HEK293T (cell line): Measurements from ENCODE around the gene DDIT4.

Source experiments
- ARNT ChIP-seq: fragments of 450-650 bp; IDR thresholded peaks from 2 replicates; pipeline ENCODE4 v1.6.1; 2017; ENCODE audit warnings: mild to moderate bottlenecking
- BHLHE40 ChIP-seq: fragments of 450-650 bp; IDR thresholded peaks from 2 replicates; pipeline ENCODE4 v1.6.1; 2016; ENCODE audit warnings: mild to moderate bottlenecking, moderate library complexity, borderline replicate concordance
- ELF4 ChIP-seq: fragments of 450-650 bp; IDR thresholded peaks from 2 replicates; pipeline ENCODE4 v1.6.1; 2017; ENCODE audit warnings: antibody characterized with exemption
- FOXA1 ChIP-seq: fragments of 450-650 bp; IDR thresholded peaks from 2 replicates; pipeline ENCODE4 v1.6.1; 2016; ENCODE audit warnings: mild to moderate bottlenecking
- FOXM1 ChIP-seq: fragments of 450-650 bp; IDR thresholded peaks from 2 replicates; pipeline ENCODE4 v1.6.1; 2017; ENCODE audit warnings: mild to moderate bottlenecking, borderline replicate concordance
- HDGF ChIP-seq: fragments of 450-650 bp; IDR thresholded peaks from 2 replicates; pipeline ENCODE4 v1.6.1; 2017; ENCODE audit warnings: antibody characterized with exemption, borderline replicate concordance
- L3MBTL2 ChIP-seq: fragments of 450-650 bp; conservative IDR thresholded peaks from 2 replicates; pipeline ENCODE4 v1.6.1; 2016; ENCODE audit warnings: mild to moderate bottlenecking
- NFRKB ChIP-seq: fragments of 450-650 bp; IDR thresholded peaks from 2 replicates; pipeline ENCODE4 v1.6.1; 2016; ENCODE audit warnings: mild to moderate bottlenecking, moderate library complexity
- SP1 ChIP-seq: fragments of 450-650 bp; IDR thresholded peaks from 2 replicates; pipeline ENCODE4 v1.6.1; 2017
- SUZ12 ChIP-seq: fragments of 450-650 bp; IDR thresholded peaks from 2 replicates; pipeline ENCODE4 v1.6.1; 2016; ENCODE audit warnings: mild to moderate bottlenecking
- TARDBP ChIP-seq: fragments of 450-650 bp; IDR thresholded peaks from 2 replicates; pipeline ENCODE4 v1.6.1; 2016
- TF ChIP-seq, protein P1 (sequence below): fragments of 450-650 bp; IDR thresholded peaks from 2 replicates; pipeline ENCODE4 v1.6.1; 2016

DNA sequence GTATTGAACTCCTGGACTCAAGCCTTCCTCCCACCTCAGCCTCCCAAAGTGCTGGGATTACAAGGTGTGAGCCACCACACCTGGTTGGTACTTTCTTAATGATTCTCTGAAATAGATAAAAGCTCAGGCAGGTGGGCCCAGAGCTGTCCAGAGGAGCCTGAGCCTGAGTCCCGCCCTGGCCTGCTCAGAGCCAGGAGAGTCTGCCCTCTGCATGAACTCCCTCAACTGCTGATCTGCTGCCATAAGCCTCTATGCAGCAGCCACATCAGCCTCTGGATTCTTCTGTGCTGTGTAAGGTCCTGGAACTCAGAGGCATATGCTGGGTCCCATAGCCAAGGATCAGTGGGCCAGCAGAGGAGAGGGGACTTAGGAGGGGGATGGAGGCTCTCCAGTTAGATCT lies 23.1 kb upstream of the DDIT4 start:
- TF ChIP-seq SP1, result no peak
- no peak for TF ChIP-seq BHLHE40
- TF ChIP-seq NFRKB, result no peak
- no peak for TF ChIP-seq FOXM1
- TF ChIP-seq, protein P1, sequence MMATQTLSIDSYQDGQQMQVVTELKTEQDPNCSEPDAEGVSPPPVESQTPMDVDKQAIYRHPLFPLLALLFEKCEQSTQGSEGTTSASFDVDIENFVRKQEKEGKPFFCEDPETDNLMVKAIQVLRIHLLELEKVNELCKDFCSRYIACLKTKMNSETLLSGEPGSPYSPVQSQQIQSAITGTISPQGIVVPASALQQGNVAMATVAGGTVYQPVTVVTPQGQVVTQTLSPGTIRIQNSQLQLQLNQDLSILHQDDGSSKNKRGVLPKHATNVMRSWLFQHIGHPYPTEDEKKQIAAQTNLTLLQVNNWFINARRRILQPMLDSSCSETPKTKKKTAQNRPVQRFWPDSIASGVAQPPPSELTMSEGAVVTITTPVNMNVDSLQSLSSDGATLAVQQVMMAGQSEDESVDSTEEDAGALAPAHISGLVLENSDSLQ, result no peak
- TF ChIP-seq FOXA1, result no peak
- no peak for TF ChIP-seq L3MBTL2
- TF ChIP-seq SUZ12, result no peak
- no peak for TF ChIP-seq ELF4
- no peak for TF ChIP-seq TARDBP
- no peak for TF ChIP-seq HDGF
- TF ChIP-seq ARNT, result no peak
